Mammary epithelial cell (primary cell): ENCODE measurements around the gene PLOD3.

Experiments
- EZH2 ChIP-seq: IDR thresholded peaks from 2 replicates; pipeline ENCODE4 v1.6.1; 2012; ENCODE audit warnings: low read length, inconsistent platforms, borderline replicate concordance
- TF ChIP-seq, protein P1 (sequence below), 2 donors: IDR thresholded peaks in 1 of 2; conservative IDR thresholded peaks in 1 of 2; 2 replicates each; pipeline ENCODE4 v1.5.1; 2011 to 2012; ENCODE audit warnings: inconsistent platforms in 2 of 2, low read length in 2 of 2, mild to moderate bottlenecking in 2 of 2, control low read depth in 1 of 2, low read depth in 1 of 2; ENCODE audit not compliant: insufficient read depth in 1 of 2; ENCODE audit errors: extremely low read depth in 1 of 2

DNA sequence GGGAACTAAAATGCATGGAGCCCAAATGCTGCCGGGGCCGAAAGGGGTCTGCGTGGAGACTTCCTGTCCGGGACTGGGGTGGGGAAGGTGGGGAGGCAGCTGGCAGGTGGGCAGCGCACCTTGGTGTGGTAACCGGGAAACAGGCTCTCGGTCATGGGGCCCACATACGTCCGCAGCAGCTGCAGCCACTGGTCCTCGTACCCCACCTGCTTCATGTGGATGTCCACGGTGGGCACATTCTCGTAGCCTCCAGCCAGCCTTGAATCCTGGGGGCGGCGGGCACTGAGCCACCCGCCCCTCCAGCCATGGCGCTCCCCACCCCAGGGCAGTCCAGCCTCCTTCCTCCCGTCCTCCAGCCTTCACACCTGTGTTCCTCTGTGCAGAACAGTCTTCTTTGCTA is 9.9 kb downstream of the PLOD3 start:
- TF ChIP-seq, protein P1, sequence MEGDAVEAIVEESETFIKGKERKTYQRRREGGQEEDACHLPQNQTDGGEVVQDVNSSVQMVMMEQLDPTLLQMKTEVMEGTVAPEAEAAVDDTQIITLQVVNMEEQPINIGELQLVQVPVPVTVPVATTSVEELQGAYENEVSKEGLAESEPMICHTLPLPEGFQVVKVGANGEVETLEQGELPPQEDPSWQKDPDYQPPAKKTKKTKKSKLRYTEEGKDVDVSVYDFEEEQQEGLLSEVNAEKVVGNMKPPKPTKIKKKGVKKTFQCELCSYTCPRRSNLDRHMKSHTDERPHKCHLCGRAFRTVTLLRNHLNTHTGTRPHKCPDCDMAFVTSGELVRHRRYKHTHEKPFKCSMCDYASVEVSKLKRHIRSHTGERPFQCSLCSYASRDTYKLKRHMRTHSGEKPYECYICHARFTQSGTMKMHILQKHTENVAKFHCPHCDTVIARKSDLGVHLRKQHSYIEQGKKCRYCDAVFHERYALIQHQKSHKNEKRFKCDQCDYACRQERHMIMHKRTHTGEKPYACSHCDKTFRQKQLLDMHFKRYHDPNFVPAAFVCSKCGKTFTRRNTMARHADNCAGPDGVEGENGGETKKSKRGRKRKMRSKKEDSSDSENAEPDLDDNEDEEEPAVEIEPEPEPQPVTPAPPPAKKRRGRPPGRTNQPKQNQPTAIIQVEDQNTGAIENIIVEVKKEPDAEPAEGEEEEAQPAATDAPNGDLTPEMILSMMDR (conservative IDR thresholded peaks at IDR 0.05 in 1 of 2, IDR thresholded peaks at IDR 0.05 in 1 of 2; ENCODE audit: extremely low read depth in 1 of 2, insufficient read depth in 1 of 2, low read depth in 1 of 2, low read length in 2 of 2): no peak
- TF ChIP-seq EZH2: no peak
